AG04449 (cell line): ENCODE data around the gene CFI.

Experiments used
- CTCF ChIA-PET: fragments of 350-600 bp; formaldehyde crosslinking; extraction: SDS; loops from one replicate; lab custom pipeline; 2021; ENCODE audit warnings: antibody characterized with exemption; lab: Yijun Ruan, JAX
- POLR2A ChIA-PET: fragments of 400-600, 350-600 bp; formaldehyde crosslinking; extraction: SDS; loops from one replicate; lab custom pipeline; 2020; ENCODE audit warnings: antibody characterized with exemption, inconsistent platforms; lab: Yijun Ruan, JAX
- DNase-seq: peaks from one replicate; pipeline ENCODE4 v3.0.0-alpha.2; 2010; ENCODE audit warnings: low read depth, low spot score
- H3K4me3 ChIP-seq: 2 replicates; pipeline ENCODE4 v1.5.1; 2011; ENCODE audit warnings: low read depth, mild to moderate bottlenecking, control low read depth, low read length
- TF ChIP-seq, protein P1 (sequence below): IDR thresholded peaks from one replicate; pipeline ENCODE4 v1.5.1; 2011; ENCODE audit warnings: mild to moderate bottlenecking, moderate library complexity, low read length, control low read depth, inconsistent platforms; ENCODE audit not compliant: insufficient read depth; ENCODE audit errors: missing control alignments

The CFI gene

DNA sequence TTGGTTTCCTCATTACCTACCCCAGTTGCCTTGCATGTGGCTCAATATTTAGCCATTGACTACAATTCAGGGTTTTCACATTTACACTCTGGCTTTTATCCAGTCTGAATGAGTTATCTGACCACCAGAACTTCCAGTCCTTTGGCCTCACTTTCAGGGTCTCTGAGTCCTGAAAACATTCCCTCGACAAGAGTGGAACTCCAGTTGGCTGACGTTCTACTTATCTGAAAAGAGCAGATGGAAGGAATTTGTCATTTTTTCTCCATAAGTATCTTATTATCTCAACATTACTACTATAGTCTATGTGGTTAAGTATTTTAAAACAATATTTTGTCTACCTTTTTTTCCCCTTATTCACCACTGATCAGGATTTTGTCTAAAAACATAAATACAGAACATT lies 93.4 kb downstream of the CFI start:
- no peak for DNase-seq
- TF ChIP-seq, protein P1, sequence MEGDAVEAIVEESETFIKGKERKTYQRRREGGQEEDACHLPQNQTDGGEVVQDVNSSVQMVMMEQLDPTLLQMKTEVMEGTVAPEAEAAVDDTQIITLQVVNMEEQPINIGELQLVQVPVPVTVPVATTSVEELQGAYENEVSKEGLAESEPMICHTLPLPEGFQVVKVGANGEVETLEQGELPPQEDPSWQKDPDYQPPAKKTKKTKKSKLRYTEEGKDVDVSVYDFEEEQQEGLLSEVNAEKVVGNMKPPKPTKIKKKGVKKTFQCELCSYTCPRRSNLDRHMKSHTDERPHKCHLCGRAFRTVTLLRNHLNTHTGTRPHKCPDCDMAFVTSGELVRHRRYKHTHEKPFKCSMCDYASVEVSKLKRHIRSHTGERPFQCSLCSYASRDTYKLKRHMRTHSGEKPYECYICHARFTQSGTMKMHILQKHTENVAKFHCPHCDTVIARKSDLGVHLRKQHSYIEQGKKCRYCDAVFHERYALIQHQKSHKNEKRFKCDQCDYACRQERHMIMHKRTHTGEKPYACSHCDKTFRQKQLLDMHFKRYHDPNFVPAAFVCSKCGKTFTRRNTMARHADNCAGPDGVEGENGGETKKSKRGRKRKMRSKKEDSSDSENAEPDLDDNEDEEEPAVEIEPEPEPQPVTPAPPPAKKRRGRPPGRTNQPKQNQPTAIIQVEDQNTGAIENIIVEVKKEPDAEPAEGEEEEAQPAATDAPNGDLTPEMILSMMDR = no peak
- H3K4me3 ChIP-seq = no peak overlapping the region
- ChIA-PET POLR2A (no interaction called here), CTCF (interaction anchor here (0.8 kb wide), 1 partner anchor 274 kb away, joined by 3 read pairs; no protein-coding TSS in a partner anchor)

DNA sequence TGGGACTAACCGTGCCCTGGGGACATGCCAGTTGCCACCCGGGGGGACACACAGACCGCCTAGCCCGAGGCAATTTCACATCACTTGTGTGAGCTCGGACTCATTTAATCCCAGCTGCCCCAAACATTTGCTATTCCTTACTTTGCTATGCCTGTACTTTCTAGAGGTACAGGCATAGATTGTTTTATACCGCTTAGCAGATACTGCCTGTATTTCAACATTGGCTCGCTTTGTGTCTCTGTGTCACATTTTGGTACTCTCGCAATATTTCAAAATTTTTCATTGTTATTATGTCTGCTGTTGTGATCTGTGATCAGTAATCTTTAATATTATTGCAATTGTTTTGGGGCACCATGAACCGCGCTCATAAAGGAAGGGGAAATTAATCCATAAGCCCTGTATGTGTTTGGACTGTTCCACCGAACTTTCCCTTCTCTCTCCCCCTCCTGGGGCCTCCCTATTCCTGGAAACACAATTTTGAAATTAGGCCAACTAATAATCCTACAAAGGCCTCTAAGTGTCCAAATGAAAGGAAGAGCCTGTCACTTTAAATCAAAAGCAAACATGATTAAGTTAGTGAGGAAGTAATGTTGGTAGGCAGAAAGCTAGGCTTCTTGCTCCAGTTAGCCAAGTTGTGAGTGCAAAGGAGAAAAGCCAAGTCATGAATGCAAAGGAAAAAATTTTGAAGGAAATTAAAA lies 98.0 kb downstream of the CFI start:
- TF ChIP-seq, protein P1 = no peak
- H3K4me3 ChIP-seq = peak overlapping the region; percentile 92
- DNase-seq = no peak
- CTCF ChIA-PET = interaction anchor here (0.6 to 2.3 kb wide), 11 partner anchors 8 to 275 kb away, joined by 3 to 8 read pairs (median 4); no protein-coding TSS in a partner anchor
- POLR2A ChIA-PET = interaction anchor here (0.7 to 1.2 kb wide), 2 partner anchors 17 to 41 kb away, joined by 3 to 5 read pairs; no protein-coding TSS in a partner anchor

DNA sequence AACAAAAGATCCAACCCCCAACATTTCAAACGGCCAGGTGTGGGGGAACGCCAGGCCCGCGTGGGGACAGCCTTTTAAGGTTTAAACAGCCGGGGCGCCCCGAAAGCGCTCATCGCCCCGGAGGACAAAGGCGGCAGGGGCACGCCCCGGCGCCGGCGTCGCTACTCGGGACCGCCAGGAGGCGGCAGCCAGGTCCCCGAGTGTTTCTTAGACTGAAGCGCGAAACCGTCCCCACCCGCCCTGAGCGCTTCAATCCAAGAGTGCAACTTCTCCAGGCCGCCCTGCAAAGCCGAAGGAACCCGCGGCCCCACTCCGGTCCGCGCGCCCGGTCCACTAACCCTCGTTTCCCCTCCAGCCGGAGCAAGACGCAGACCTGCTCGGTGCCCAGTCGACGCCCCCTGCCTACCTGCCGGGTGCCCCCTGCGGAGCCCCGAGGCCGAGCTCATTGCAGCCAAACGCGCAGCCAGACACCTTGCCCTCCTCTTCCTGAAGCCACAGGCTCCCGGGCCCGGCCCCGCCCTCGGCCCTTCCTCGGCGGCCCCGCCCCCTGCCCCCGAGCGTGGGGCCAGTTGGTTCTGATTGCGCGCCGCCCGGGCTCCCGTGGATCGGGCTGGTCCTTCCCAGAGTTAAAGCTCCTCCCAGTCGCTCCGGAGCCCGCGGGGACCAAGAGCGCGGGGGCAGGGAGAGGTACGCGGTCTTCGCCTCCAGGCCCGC lies 98.7 kb downstream of the CFI start, which contains the start of gene CASP6:
TSS of gene CASP6 (minus strand) at position 496 of the 714 bp plus-strand sequence. CDS start at position 446, 50 bp downstream.
- TF ChIP-seq, protein P1 = peak; percentile 83
- ChIA-PET CTCF (interaction anchor here (0.6 to 2.3 kb wide), 12 partner anchors 9 to 278 kb away, joined by 3 to 8 read pairs (median 4); no protein-coding TSS in a partner anchor), POLR2A (interaction anchor here (1.2 kb wide), 1 partner anchor 18 kb away, joined by 5 read pairs; no protein-coding TSS in a partner anchor)
- DNase-seq = no peak
- peak within 1 kb of the TSS; percentile 92 for H3K4me3 ChIP-seq

DNA sequence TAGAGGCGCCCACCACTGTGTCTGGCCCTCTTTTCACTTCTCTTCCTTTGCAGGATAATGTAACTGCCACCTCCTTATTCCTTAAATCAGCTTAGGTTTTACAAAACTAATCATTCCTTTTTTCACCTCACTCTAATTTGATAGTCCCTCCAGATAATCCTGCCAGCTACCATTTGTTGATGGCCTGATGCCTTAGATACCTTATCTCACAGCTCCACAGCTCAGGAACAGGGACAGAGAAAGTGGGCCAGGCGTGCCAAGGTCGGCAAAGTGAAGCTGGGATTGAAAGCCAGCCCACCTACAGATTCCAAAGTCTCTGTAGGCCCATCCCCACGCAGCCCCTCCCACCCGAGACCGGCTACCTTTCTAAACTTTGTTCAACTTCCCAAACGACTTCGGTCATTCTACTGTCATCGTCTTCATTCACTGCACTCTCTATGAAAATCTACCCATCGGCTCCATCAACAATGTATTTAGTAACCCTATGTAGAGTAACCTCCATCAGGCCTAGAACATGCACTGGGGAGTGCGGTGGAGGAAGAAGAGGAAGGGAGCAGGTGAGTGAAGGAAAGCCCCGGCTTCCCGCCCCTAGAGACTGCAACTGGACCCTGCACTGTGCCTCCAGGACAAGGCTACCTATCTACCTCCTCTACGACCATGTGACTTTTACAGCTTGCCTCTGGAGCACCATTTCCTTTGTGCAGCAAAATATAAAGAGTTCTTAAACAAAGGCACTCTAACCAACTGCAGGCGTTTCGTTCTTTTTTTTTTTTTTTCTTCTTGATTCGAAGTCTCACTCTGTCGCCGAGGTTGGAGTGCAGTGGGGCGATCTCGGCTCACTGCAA lies 100.0 kb downstream of the CFI start:
- H3K4me3 ChIP-seq = peak overlapping the region; percentile 92
- CTCF ChIA-PET = interaction anchor here (0.7 to 2.6 kb wide), 9 partner anchors 10 to 276 kb away, joined by 3 to 11 read pairs (median 5); partner anchors contain the start of gene RRH
- no peak for DNase-seq
- POLR2A ChIA-PET = interaction anchor here (0.5 kb wide), 1 partner anchor 13 kb away, joined by 4 read pairs; no protein-coding TSS in a partner anchor
- TF ChIP-seq, protein P1 = no peak

DNA sequence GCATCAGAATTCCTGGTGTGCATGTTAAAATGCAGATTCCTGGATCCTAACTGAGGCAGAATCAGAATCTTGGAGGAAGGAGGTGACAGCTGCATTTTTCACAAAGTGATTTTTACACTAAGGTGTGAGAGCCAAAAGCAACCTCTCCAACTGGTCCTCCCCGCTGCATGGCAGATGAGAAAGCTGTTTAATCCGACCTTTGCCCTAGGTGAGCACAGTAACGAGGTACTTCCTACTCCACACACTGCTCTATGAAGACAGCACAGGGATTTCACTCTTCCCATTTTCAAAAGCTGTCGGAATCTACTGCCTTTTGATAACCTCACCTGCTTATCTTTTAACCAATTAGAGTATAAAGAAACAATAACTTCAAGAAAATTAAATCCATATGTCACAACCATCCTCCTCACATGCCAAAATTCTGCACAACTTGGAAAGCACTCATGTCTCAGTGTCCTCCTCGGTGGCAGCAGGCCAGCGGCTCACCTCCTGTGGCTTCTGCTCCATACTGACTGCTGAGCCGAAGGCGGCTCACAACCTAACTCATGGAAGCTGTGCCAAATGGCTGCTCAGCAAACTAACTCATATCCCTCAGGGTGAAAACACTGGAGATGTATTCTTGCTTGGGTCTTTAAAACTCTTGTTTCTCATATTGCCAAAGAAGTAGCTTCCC lies 102.1 kb downstream of the CFI start:
- no peak for DNase-seq
- TF ChIP-seq, protein P1 = no peak
- ChIA-PET POLR2A (no interaction called here), CTCF (interaction anchor here (1.7 to 2.6 kb wide), 2 partner anchors 15 to 278 kb away, joined by 5 to 11 read pairs; no protein-coding TSS in a partner anchor)
- no peak overlapping the region for H3K4me3 ChIP-seq
